Ramos (cell line): ENCODE results near the gene DACH1.
"Not testable (repeated sequence)": the region's sequence is repeated elsewhere in the genome, so short reads cannot be mapped to it uniquely, and the experiment has no call there.

Experiments
- in situ Hi-C: fragments of 300-500 bp; cut with MboI; formaldehyde crosslinking; loops from one replicate; pipeline ENCODE4 v1.14.3; 2022; ENCODE audit warnings: low sequenced_read_pairs; ENCODE audit not compliant: unreplicated experiment

Gene DACH1

GRCh38 chr13:71786875-71787274 lies 80.1 kb downstream of the DACH1 start:
- in situ Hi-C loops, result no loop called here

GRCh38 chr13:71785361-71785760 lies 81.6 kb downstream of the DACH1 start:
- in situ Hi-C loops, result no loop called here

GRCh38 chr13:71780546-71780945 lies 86.5 kb downstream of the DACH1 start:
- in situ Hi-C loops, result no loop called here

- in situ Hi-C loops, result not testable (repeated sequence)
Observed at GRCh38 chr13:71778998-71779397, 88.0 kb downstream of the DACH1 start.

- in situ Hi-C loops, result no loop called here
Observed at GRCh38 chr13:71775966-71776365, 91.0 kb downstream of the DACH1 start.

- in situ Hi-C loops, result no loop called here
Observed at GRCh38 chr13:71774863-71775262, 92.1 kb downstream of the DACH1 start.

GRCh38 chr13:71773531-71773930 lies 93.5 kb downstream of the DACH1 start:
- in situ Hi-C loops, result no loop called here

GRCh38 chr13:71772361-71772760 lies 94.6 kb downstream of the DACH1 start:
- in situ Hi-C loops, result no loop called here

- in situ Hi-C loops, result no loop called here
Observed at GRCh38 chr13:71771144-71771543, 95.9 kb downstream of the DACH1 start.

- in situ Hi-C loops, result no loop called here
Observed at GRCh38 chr13:71770710-71771109, 96.3 kb downstream of the DACH1 start.

GRCh38 chr13:71768881-71769280 lies 98.1 kb downstream of the DACH1 start:
- in situ Hi-C loops, result no loop called here

- in situ Hi-C loops, result no loop called here
Observed at GRCh38 chr13:71759651-71760511, 107.1 kb downstream of the DACH1 start.

GRCh38 chr13:71758828-71759227 lies 108.2 kb downstream of the DACH1 start:
- in situ Hi-C loops, result no loop called here

GRCh38 chr13:71754407-71754974 lies 112.5 kb downstream of the DACH1 start:
- in situ Hi-C loops, result no loop called here

- in situ Hi-C loops, result no loop called here
Observed at GRCh38 chr13:71752775-71753513, 114.1 kb downstream of the DACH1 start.

GRCh38 chr13:71751073-71751472 lies 115.9 kb downstream of the DACH1 start:
- in situ Hi-C loops, result no loop called here

GRCh38 chr13:71730267-71730666 lies 136.7 kb downstream of the DACH1 start:
- in situ Hi-C loops, result no loop called here

- in situ Hi-C loops, result no loop called here
Observed at GRCh38 chr13:71729441-71729840, 137.6 kb downstream of the DACH1 start.

GRCh38 chr13:71727662-71728061 lies 139.3 kb downstream of the DACH1 start:
- in situ Hi-C loops, result no loop called here

- in situ Hi-C loops, result no loop called here
Observed at GRCh38 chr13:71727042-71727441, 140.0 kb downstream of the DACH1 start.

- in situ Hi-C loops, result no loop called here
Observed at GRCh38 chr13:71722206-71722605, 144.8 kb downstream of the DACH1 start.
